ENCODE measurements around the gene JMJD8.

JMJD8 gene

GRCh38 chr16:662095-662494, 22.0 kb downstream of the JMJD8 start:
- no peak for DNase-seq (ENCODE audit: low read depth in 2 of 2, low spot score in 1 of 2)

- no peak for DNase-seq (ENCODE audit: low read depth in 2 of 2, low spot score in 1 of 2)
These were observed 22.8 kb downstream of the JMJD8 start for GRCh38 chr16:661184-661821.

- DNase-seq (ENCODE audit: low read depth in 2 of 2, low spot score in 1 of 2), result peak in 1 of 2 donors; percentile 36
These were observed 23.5 kb downstream of the JMJD8 start for GRCh38 chr16:660459-661183.

GRCh38 chr16:660132-660458, 24.0 kb downstream of the JMJD8 start:
- DNase-seq (ENCODE audit: low read depth in 2 of 2, low spot score in 1 of 2), result no peak

GRCh38 chr16:659618-660017, 24.5 kb downstream of the JMJD8 start:
- DNase-seq (ENCODE audit: low read depth in 2 of 2, low spot score in 1 of 2), result no peak

- DNase-seq (ENCODE audit: low read depth in 2 of 2, low spot score in 1 of 2), result no peak
These were observed 25.2 kb downstream of the JMJD8 start for GRCh38 chr16:658679-659571.

GRCh38 chr16:657487-657886, 26.6 kb downstream of the JMJD8 start:
- no peak for DNase-seq (ENCODE audit: low read depth in 2 of 2, low spot score in 1 of 2)

GRCh38 chr16:654034-654433, 30.1 kb downstream of the JMJD8 start:
- DNase-seq (ENCODE audit: low read depth in 2 of 2, low spot score in 1 of 2), result no peak

GRCh38 chr16:652454-653305, 31.5 kb downstream of the JMJD8 start:
- DNase-seq (ENCODE audit: low read depth in 2 of 2, low spot score in 1 of 2), result no peak

- DNase-seq (ENCODE audit: low read depth in 2 of 2, low spot score in 1 of 2), result no peak
These were observed 32.3 kb downstream of the JMJD8 start for GRCh38 chr16:651844-652243.

GRCh38 chr16:649631-650030, 34.5 kb downstream of the JMJD8 start:
- no peak for DNase-seq (ENCODE audit: low read depth in 2 of 2, low spot score in 1 of 2)

GRCh38 chr16:648781-649589, 35.1 kb downstream of the JMJD8 start, which contains the start of gene WDR90:
Gene WDR90 (plus strand): TSS chr16:649365. CDS start chr16:649417, 52 bp downstream.
- DNase-seq (ENCODE audit: low read depth in 2 of 2, low spot score in 1 of 2), result peak; percentile 86 to 87

GRCh38 chr16:648071-648780, 35.9 kb downstream of the JMJD8 start:
- DNase-seq (ENCODE audit: low read depth in 2 of 2, low spot score in 1 of 2), result no peak

GRCh38 chr16:647173-647902, 36.8 kb downstream of the JMJD8 start:
- DNase-seq (ENCODE audit: low read depth in 2 of 2, low spot score in 1 of 2), result no peak

GRCh38 chr16:646679-647172, 37.4 kb downstream of the JMJD8 start:
- DNase-seq (ENCODE audit: low read depth in 2 of 2, low spot score in 1 of 2), result no peak

GRCh38 chr16:645852-646678, 38.1 kb downstream of the JMJD8 start:
- DNase-seq (ENCODE audit: low read depth in 2 of 2, low spot score in 1 of 2), result no peak

GRCh38 chr16:644556-644955, 39.6 kb downstream of the JMJD8 start:
- DNase-seq (ENCODE audit: low read depth in 2 of 2, low spot score in 1 of 2), result no peak

GRCh38 chr16:643050-643368, 41.1 kb downstream of the JMJD8 start:
- DNase-seq (ENCODE audit: low read depth in 2 of 2, low spot score in 1 of 2), result no peak
